T-cell (primary cell): ENCODE results near the gene MFNG. TPM values are rescaled to one million over a fixed set of nuclear protein-coding genes. Genes with fewer than 3 reads are reported as not detected.

Experiments
- ATAC-seq, 4 experiments: fragments of 200-7000 bp in 3 of 4; fragments of 150-1000 bp in 1 of 4; cut with Tn5 transposase; replicated peaks in 1 of 4; 1 replicate in 3 of 4; 2 replicates in 1 of 4; pipeline ENCODE4 v1.10.0; 2021; ENCODE audit warnings: moderate library complexity in 3 of 4, mild to moderate bottlenecking in 2 of 4, moderate number of reproducible peaks in 1 of 4
- CTCF ChIA-PET, 2 donors: fragments of 300-600 bp; sonication (Branson Sonifier 250); formaldehyde crosslinking; loops; one replicate each; lab custom pipeline; 2022; ENCODE audit warnings: antibody characterized with exemption in 2 of 2; lab: Charles Lee
- POLR2A ChIA-PET, 2 donors: fragments of 300-600 bp; sonication (Branson Sonifier 250); formaldehyde crosslinking; loops; one replicate each; lab custom pipeline; 2022; ENCODE audit warnings: antibody characterized with exemption in 2 of 2; lab: Charles Lee
- DNase-seq, 35 experiments: peaks; one replicate each; pipeline versions ENCODE4 v3.0.0 to v3.0.0-alpha.2; 2013 to 2023
- H3K27ac ChIP-seq: one replicate; pipeline ENCODE4 v1.5.1; 2013; ENCODE audit warnings: low read length
- H3K27me3 ChIP-seq, 2 experiments: replicated peaks in 1 of 2; 1 replicate in 1 of 2; 2 replicates in 1 of 2; pipeline versions ENCODE4 v1.6.1 to v1.7.0; 2013; ENCODE audit warnings: low read length in 1 of 2, mixed read lengths in 1 of 2; ENCODE audit not compliant: control insufficient read depth in 2 of 2, insufficient read depth in 2 of 2; ENCODE audit errors: extremely low read depth in 1 of 2
- H3K36me3 ChIP-seq, 2 donors: 1 replicate in 1 of 2; 2 replicates in 1 of 2; pipeline versions ENCODE4 v1.6.1 to v1.7.0; 2013; ENCODE audit warnings: low read length in 1 of 2; ENCODE audit not compliant: control insufficient read depth in 2 of 2, insufficient read depth in 1 of 2; ENCODE audit errors: extremely low read depth in 1 of 2
- H3K4me1 ChIP-seq, 2 experiments: 1 replicate in 1 of 2; 2 replicates in 1 of 2; pipeline versions ENCODE4 v1.6.1 to v1.7.0; 2013; ENCODE audit warnings: low read length in 2 of 2, mixed read lengths in 1 of 2; ENCODE audit not compliant: insufficient read depth in 2 of 2, control insufficient read depth in 1 of 2; ENCODE audit errors: extremely low read depth in 1 of 2
- H3K4me3 ChIP-seq, 2 donors: 1 replicate in 1 of 2; 2 replicates in 1 of 2; pipeline versions ENCODE4 v1.5.1 to v1.7.0; 2013; ENCODE audit warnings: mild to moderate bottlenecking in 2 of 2, low read length in 1 of 2, moderate library complexity in 1 of 2; ENCODE audit not compliant: control insufficient read depth in 1 of 2; ENCODE audit errors: extremely low read depth in 1 of 2
- H3K9me3 ChIP-seq: 2 replicates; pipeline ENCODE4 v1.7.0; 2013
- H3K27ac Mint-ChIP-seq, 2 donors: one replicate each; pipeline ENCODE4 v1.8.0; 2020 to 2021; ENCODE audit warnings: mild to moderate bottlenecking in 2 of 2, mixed read lengths in 2 of 2
- H3K27me3 Mint-ChIP-seq, 2 donors: one replicate each; pipeline ENCODE4 v1.8.0; 2021 to 2022; ENCODE audit warnings: mixed read lengths in 2 of 2
- H3K36me3 Mint-ChIP-seq: one replicate; pipeline ENCODE4 v1.8.0; 2021; ENCODE audit warnings: mixed read lengths
- H3K4me1 Mint-ChIP-seq, 3 donors: one replicate each; pipeline ENCODE4 v1.8.0; 2020 to 2022; ENCODE audit warnings: mixed read lengths in 3 of 3, mild to moderate bottlenecking in 1 of 3
- H3K4me3 Mint-ChIP-seq, 3 donors: one replicate each; pipeline ENCODE4 v1.8.0; 2020 to 2022; ENCODE audit warnings: mild to moderate bottlenecking in 3 of 3, mixed read lengths in 3 of 3, moderate library complexity in 3 of 3
- H3K9me3 Mint-ChIP-seq, 3 donors: one replicate each; pipeline ENCODE4 v1.8.0; 2020 to 2022; ENCODE audit warnings: mixed read lengths in 3 of 3
- WGBS: methylation state at CpG from one replicate; pipeline ENCODE4 v1.1.5; 2013; ENCODE audit warnings: missing lambda C conversion rate; ENCODE audit not compliant: insufficient coverage; 5-methylcytosine and 5-hydroxymethylcytosine counted together
- total RNA-seq, 35 experiments: library from RNA in 6 of 35; stranded (reverse) in 6 of 35; fragments of 120-200 nt in 1 of 35; gene quantifications; one replicate each; pipeline versions ENCODE4 v1.2.1 to v1.2.4 and lab custom pipeline; 2013 to 2026

MFNG gene
- total RNA-seq, 5 donors from 2014 or later (not counting 1 experiment from before 2014, with no cell fraction given) = 153 to 296 (median 268) TPM

- DNase-seq (no peak), ATAC-seq (peak in 1 of 4 experiments; percentile 40)
- H3K4me1 ChIP-seq = no peaks in the 10 kb centered on the region
- ChIA-PET CTCF (interaction anchor here in 1 of 2 donors (0.7 kb wide), 1 partner anchor 125 kb away, joined by 5 read pairs; no protein-coding TSS in a partner anchor), POLR2A (no interaction called here)
- H3K4me3 ChIP-seq = no peak overlapping the region
- H3K27ac Mint-ChIP-seq = no peak overlapping the region
- peaks cover 0 to 3% (median 0%) of the 10 kb centered on the region in 3 donors for H3K9me3 Mint-ChIP-seq
- WGBS = 60% methylated on average over 1 of the region's 2 CpGs
- peaks cover 0 to 10% of the 10 kb centered on the region in 2 donors for H3K27me3 Mint-ChIP-seq
- no peaks in the 10 kb centered on the region for H3K4me1 Mint-ChIP-seq
- H3K27me3 ChIP-seq = peaks cover 0 to 13% of the 10 kb centered on the region in 2 experiments
- H3K36me3 ChIP-seq = peaks cover 0 to 3% of the 10 kb centered on the region in 2 donors
- peaks cover 8% of the 10 kb centered on the region for H3K36me3 Mint-ChIP-seq
- no peak overlapping the region for H3K4me3 Mint-ChIP-seq
- no peak overlapping the region for H3K27ac ChIP-seq
- H3K9me3 ChIP-seq = no peaks in the 10 kb centered on the region
These were observed 43.6 kb downstream of the MFNG start for GRCh38 chr22:37442537-37442936.

GRCh38 chr22:37442135-37442534 is 44.0 kb downstream of the MFNG start:
- Histone ChIP-seq H3K9me3 (no peaks in the 10 kb centered on the region), H3K4me3 (no peak overlapping the region), H3K4me1 (no peaks in the 10 kb centered on the region), H3K27ac (no peak overlapping the region), H3K27me3 (peaks cover 0 to 11% of the 10 kb centered on the region in 2 experiments), H3K36me3 (no peaks in the 10 kb centered on the region)
- H3K4me1 Mint-ChIP-seq = no peaks in the 10 kb centered on the region
- peaks cover 0 to 12% of the 10 kb centered on the region in 2 donors for H3K27me3 Mint-ChIP-seq
- DNase-seq = no peak
- H3K4me3 Mint-ChIP-seq = no peak overlapping the region
- ChIA-PET CTCF (interaction anchor here in 1 of 2 donors (0.7 kb wide), 1 partner anchor 124 kb away, joined by 5 read pairs; no protein-coding TSS in a partner anchor), POLR2A (no interaction called here)
- peaks cover 0 to 3% (median 0%) of the 10 kb centered on the region in 3 donors for H3K9me3 Mint-ChIP-seq
- no peak overlapping the region for H3K27ac Mint-ChIP-seq
- 95% methylated on average over 5 of the region's 8 CpGs for WGBS
- peaks cover 8% of the 10 kb centered on the region for H3K36me3 Mint-ChIP-seq
- no peak for ATAC-seq

- ATAC-seq = no peak
- Histone ChIP-seq H3K27ac (no peak overlapping the region), H3K4me3 (no peak overlapping the region), H3K9me3 (no peaks in the 10 kb centered on the region), H3K27me3 (peaks cover 0 to 11% of the 10 kb centered on the region in 2 experiments), H3K4me1 (no peaks in the 10 kb centered on the region), H3K36me3 (no peaks in the 10 kb centered on the region)
- peaks cover 0 to 12% of the 10 kb centered on the region in 2 donors for H3K27me3 Mint-ChIP-seq
- POLR2A ChIA-PET = no interaction called here
- 80% methylated on average over 4 of the region's 4 CpGs for WGBS
- H3K4me3 Mint-ChIP-seq = no peak overlapping the region
- peaks cover 8% of the 10 kb centered on the region for H3K36me3 Mint-ChIP-seq
- H3K27ac Mint-ChIP-seq = no peak overlapping the region
- H3K9me3 Mint-ChIP-seq = peaks cover 0 to 3% (median 0%) of the 10 kb centered on the region in 3 donors
- H3K4me1 Mint-ChIP-seq = no peaks in the 10 kb centered on the region
- CTCF ChIA-PET = interaction anchor here in 1 of 2 donors (0.7 kb wide), 1 partner anchor 554 kb away, joined by 5 read pairs; no protein-coding TSS in a partner anchor
- no peak for DNase-seq
These were observed 45.3 kb downstream of the MFNG start for GRCh38 chr22:37440875-37441274.

- Histone ChIP-seq H3K27ac (no peak overlapping the region), H3K9me3 (no peaks in the 10 kb centered on the region), H3K4me1 (no peaks in the 10 kb centered on the region), H3K27me3 (peaks cover 0 to 21% of the 10 kb centered on the region in 2 experiments), H3K36me3 (no peaks in the 10 kb centered on the region), H3K4me3 (no peak overlapping the region)
- H3K27ac Mint-ChIP-seq = no peak overlapping the region
- peaks cover 4 to 17% of the 10 kb centered on the region in 2 donors for H3K27me3 Mint-ChIP-seq
- ATAC-seq (no peak), DNase-seq (no peak)
- peaks cover 0 to 3% (median 0%) of the 10 kb centered on the region in 3 donors for H3K9me3 Mint-ChIP-seq
- H3K4me3 Mint-ChIP-seq = no peak overlapping the region
- peaks cover 8% of the 10 kb centered on the region for H3K36me3 Mint-ChIP-seq
- 100% methylated on average over 1 of the region's 5 CpGs for WGBS
- ChIA-PET CTCF (interaction anchor here (0.6 kb wide), 2 partner anchors 88 to 493 kb away, joined by 3 to 6 read pairs; no protein-coding TSS in a partner anchor), POLR2A (no interaction called here)
- no peaks in the 10 kb centered on the region for H3K4me1 Mint-ChIP-seq
These were observed 46.8 kb downstream of the MFNG start for GRCh38 chr22:37439347-37439746.

GRCh38 chr22:37435970-37436603 is 50.1 kb downstream of the MFNG start:
- ChIA-PET POLR2A (no interaction called here), CTCF (no interaction called here)
- H3K9me3 Mint-ChIP-seq = peaks cover 0 to 4% (median 0%) of the 10 kb centered on the region in 3 donors
- peaks cover 4% of the 10 kb centered on the region for H3K36me3 Mint-ChIP-seq
- Histone ChIP-seq H3K4me1 (no peaks in the 10 kb centered on the region), H3K27me3 (peaks cover 0 to 43% of the 10 kb centered on the region in 2 experiments), H3K36me3 (no peaks in the 10 kb centered on the region), H3K9me3 (no peaks in the 10 kb centered on the region), H3K27ac (no peak overlapping the region), H3K4me3 (no peak overlapping the region)
- peaks cover 0 to 11% (median 0%) of the 10 kb centered on the region in 3 donors for H3K4me1 Mint-ChIP-seq
- H3K27ac Mint-ChIP-seq = no peak overlapping the region
- H3K4me3 Mint-ChIP-seq = no peak overlapping the region
- no peak for DNase-seq
- 84% methylated on average over 4 of the region's 5 CpGs for WGBS
- ATAC-seq = no peak
- peaks cover 18 to 34% of the 10 kb centered on the region in 2 donors for H3K27me3 Mint-ChIP-seq

- H3K36me3 ChIP-seq = no peaks in the 10 kb centered on the region
- Mint-ChIP-seq H3K4me3 (no peak overlapping the region), H3K27me3 (peaks cover 34 to 51% of the 10 kb centered on the region in 2 donors), H3K36me3 (peaks cover 4% of the 10 kb centered on the region), H3K4me1 (peaks cover 5 to 15% (median 6%) of the 10 kb centered on the region in 3 donors), H3K27ac (no peak overlapping the region), H3K9me3 (peaks cover 0 to 3% (median 0%) of the 10 kb centered on the region in 3 donors)
- no peak for ATAC-seq
- peaks cover 0 to 6% of the 10 kb centered on the region in 2 experiments for H3K4me1 ChIP-seq
- DNase-seq = no peak
- no peak overlapping the region for H3K27ac ChIP-seq
- H3K27me3 ChIP-seq = peaks cover 0 to 61% of the 10 kb centered on the region in 2 experiments
- POLR2A ChIA-PET = no interaction called here
- no peaks in the 10 kb centered on the region for H3K9me3 ChIP-seq
- 89% methylated on average over 7 of the region's 11 CpGs for WGBS
- H3K4me3 ChIP-seq = no peak overlapping the region
- CTCF ChIA-PET = no interaction called here
These were observed 52.4 kb downstream of the MFNG start for GRCh38 chr22:37433786-37434185.
